DOHH2 (cell line): Measurements from ENCODE around the gene EBPL.
A peak's percentile ranks its signal among the peaks of the same experiment; 100 is the strongest.

Experiments
- H3F3A ChIP-seq: fragments of 200-600 bp; sonication (generic), shearing (Covaris generic); 2 replicates; pipeline ENCODE4 v1.6.0; 2016; ENCODE audit warnings: antibody characterized with exemption, mild to moderate bottlenecking; ENCODE audit not compliant: control insufficient read depth, insufficient read depth
- H3K27ac ChIP-seq: fragments of 200-600 bp; sonication (generic); 2 replicates; pipeline ENCODE4 v1.5.1; 2014; ENCODE audit warnings: low read depth, mild to moderate bottlenecking, low read length, moderate library complexity
- H3K27me3 ChIP-seq: fragments of 200-600 bp; sonication (generic); 2 replicates; pipeline ENCODE4 v1.6.1; 2014; ENCODE audit warnings: mild to moderate bottlenecking, low read length, mixed read lengths; ENCODE audit not compliant: control insufficient read depth
- H3K36me3 ChIP-seq: fragments of 200-600 bp; sonication (generic); 2 replicates; pipeline ENCODE4 v1.6.1; 2014; ENCODE audit warnings: mild to moderate bottlenecking, low read length, moderate library complexity, mixed read lengths; ENCODE audit not compliant: control insufficient read depth
- H3K4me1 ChIP-seq: fragments of 200-600 bp; sonication (generic); 2 replicates; pipeline ENCODE4 v1.6.1; 2014; ENCODE audit warnings: mild to moderate bottlenecking, low read length, mixed read lengths; ENCODE audit not compliant: control insufficient read depth
- H3K4me2 ChIP-seq: fragments of 200-600 bp; sonication (generic); 2 replicates; pipeline ENCODE4 v1.6.0; 2014; ENCODE audit warnings: mild to moderate bottlenecking, low read length, moderate library complexity
- H3K4me3 ChIP-seq: fragments of 200-600 bp; sonication (generic); 2 replicates; pipeline ENCODE4 v1.5.1; 2014; ENCODE audit warnings: mild to moderate bottlenecking, low read length, mixed read lengths
- H3K79me2 ChIP-seq: fragments of 200-600 bp; sonication (generic); 2 replicates; pipeline ENCODE4 v1.6.1; 2014; ENCODE audit warnings: mild to moderate bottlenecking, low read length, mixed read lengths; ENCODE audit not compliant: control insufficient read depth
- H3K9me2 ChIP-seq: fragments of 200-600 bp; sonication (generic); replicated peaks from 2 replicates; pipeline ENCODE4 v1.6.1; 2014; ENCODE audit warnings: mild to moderate bottlenecking, low read length, mixed read lengths; ENCODE audit not compliant: control insufficient read depth
- H3K9me3 ChIP-seq: fragments of 200-600 bp; sonication (generic); 2 replicates; pipeline ENCODE4 v1.6.1; 2014; ENCODE audit warnings: antibody characterized with exemption, low read length, mixed read lengths; ENCODE audit not compliant: control insufficient read depth, insufficient read depth
- H4K20me1 ChIP-seq: fragments of 200-600 bp; sonication (generic); 2 replicates; pipeline ENCODE4 v1.6.0; 2014; ENCODE audit warnings: low read depth, mild to moderate bottlenecking, antibody characterized with exemption, low read length, moderate library complexity; ENCODE audit not compliant: control insufficient read depth, insufficient read depth
- EZH2phosphoT487 ChIP-seq: fragments of 200-600 bp; sonication (generic); IDR thresholded peaks from 2 replicates; pipeline ENCODE4 v1.6.1; 2017; ENCODE audit warnings: borderline replicate concordance, mild to moderate bottlenecking, antibody characterized with exemption, low read length, moderate library complexity, mixed read lengths
- TF ChIP-seq, protein P1 (sequence below): fragments of 200-600 bp; sonication (generic); IDR thresholded peaks from one replicate; pipeline ENCODE4 v1.5.1; 2014; ENCODE audit warnings: antibody characterized with exemption, mild to moderate bottlenecking, low read depth, low read length; ENCODE audit not compliant: poor library complexity, severe bottlenecking

The EBPL gene

DNA sequence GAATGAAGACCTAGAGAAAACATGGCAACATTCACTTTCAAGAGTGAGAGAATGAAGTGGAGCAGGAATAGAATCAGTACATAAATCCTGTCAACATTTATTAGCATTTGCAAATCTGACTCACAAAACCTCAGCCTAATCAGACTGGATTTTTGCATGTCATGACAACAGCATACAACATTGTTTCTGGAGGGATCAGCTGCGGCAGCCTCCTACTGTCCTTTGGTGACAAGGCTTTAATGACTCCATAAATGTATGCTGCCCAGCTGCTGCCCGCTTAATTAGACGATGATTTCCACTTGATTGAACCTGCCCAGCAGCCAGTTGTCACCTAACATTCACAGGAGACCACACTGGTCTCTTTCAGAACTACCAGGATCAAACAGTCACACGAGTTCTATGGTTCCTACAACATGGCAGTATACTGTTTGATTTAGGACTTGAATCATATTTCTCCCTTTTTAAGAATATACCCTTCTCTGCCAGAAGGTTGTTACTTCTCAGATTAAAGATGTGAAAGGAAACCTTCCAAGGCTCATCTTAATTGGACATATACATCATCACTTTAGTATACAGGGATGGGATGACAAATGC lies 9.3 kb downstream of the EBPL start:
- H4K20me1 ChIP-seq = peaks cover 3% of the 10 kb centered on the region; the same call in 1 of the 2 replicates
- H3K27me3 ChIP-seq = no peaks in the 10 kb centered on the region
- peaks cover 21% of the 10 kb centered on the region for H3K36me3 ChIP-seq
- no peak for TF ChIP-seq EZH2phosphoT487
- TF ChIP-seq, protein P1, sequence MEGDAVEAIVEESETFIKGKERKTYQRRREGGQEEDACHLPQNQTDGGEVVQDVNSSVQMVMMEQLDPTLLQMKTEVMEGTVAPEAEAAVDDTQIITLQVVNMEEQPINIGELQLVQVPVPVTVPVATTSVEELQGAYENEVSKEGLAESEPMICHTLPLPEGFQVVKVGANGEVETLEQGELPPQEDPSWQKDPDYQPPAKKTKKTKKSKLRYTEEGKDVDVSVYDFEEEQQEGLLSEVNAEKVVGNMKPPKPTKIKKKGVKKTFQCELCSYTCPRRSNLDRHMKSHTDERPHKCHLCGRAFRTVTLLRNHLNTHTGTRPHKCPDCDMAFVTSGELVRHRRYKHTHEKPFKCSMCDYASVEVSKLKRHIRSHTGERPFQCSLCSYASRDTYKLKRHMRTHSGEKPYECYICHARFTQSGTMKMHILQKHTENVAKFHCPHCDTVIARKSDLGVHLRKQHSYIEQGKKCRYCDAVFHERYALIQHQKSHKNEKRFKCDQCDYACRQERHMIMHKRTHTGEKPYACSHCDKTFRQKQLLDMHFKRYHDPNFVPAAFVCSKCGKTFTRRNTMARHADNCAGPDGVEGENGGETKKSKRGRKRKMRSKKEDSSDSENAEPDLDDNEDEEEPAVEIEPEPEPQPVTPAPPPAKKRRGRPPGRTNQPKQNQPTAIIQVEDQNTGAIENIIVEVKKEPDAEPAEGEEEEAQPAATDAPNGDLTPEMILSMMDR = no peak
- H3K79me2 ChIP-seq = peaks cover 75% of the 10 kb centered on the region
- H3K9me3 ChIP-seq = no peaks in the 10 kb centered on the region
- no peaks in the 10 kb centered on the region for H3F3A ChIP-seq
- peaks cover 21% of the 10 kb centered on the region for H3K4me1 ChIP-seq
- no peaks in the 10 kb centered on the region for H3K9me2 ChIP-seq
- no peak overlapping the region for H3K4me3 ChIP-seq
- no peak overlapping the region for H3K27ac ChIP-seq
- no peak overlapping the region for H3K4me2 ChIP-seq

DNA sequence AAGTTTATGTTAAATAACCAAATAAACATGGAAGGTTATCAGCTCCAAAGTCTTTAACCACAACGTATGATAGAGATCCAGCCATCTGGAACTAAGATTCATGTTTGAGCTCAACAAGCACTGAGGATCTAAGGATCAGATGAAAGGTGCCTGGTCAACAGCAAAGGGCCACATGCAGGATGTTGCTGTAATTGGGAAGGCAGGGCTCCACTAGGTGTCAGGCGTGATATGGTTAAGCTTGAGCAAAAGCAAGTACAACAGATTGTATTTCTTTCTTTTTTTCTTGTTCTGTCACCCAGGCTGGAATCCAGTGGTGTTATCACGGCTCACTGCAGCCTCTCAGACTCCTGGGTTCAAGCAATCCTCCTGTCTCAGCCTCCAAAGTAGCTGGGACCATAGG lies 12.0 kb downstream of the EBPL start:
- Histone ChIP-seq H3K9me3 (no peaks in the 10 kb centered on the region), H3K79me2 (peaks cover 77% of the 10 kb centered on the region)
- TF ChIP-seq EZH2phosphoT487 = no peak
- TF ChIP-seq, protein P1 = peak; percentile 47

DNA sequence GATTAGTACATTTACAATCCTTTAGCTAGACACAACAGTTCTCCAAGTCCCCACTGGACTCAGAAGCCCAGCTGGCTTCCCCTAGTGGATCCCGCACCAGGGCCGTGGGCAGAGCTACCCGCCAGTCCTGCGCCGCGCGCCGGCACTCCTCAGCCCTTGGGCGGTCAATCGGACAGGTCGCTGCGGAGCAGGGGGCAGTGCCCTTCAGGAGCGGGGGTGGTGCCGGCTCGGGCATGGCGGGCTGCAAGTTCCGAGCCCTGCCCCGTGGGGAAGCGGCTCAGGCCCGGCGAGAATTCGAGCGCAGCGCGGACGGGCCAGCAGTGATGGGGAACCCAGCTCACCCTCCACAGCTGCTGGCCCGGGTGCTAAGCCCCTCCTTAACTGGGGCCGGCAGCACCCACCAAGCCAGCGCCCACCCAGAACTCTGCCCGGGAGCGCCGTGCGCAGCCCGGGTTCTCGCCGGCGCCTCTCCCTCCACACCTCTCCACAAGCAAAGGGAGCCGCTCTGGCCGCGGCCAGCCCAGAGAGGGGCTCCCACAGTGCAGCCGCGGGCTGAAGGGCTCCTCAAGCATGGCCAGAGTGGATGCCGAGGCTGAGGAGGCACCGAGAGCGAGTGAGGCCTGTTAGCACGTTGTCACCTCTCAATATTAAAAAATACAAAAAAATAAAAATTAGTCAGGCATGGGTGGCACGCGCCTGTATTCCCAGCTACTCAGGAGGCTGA lies 12.9 kb downstream of the EBPL start:
- Histone ChIP-seq H3K79me2 (peaks cover 69% of the 10 kb centered on the region), H3K27ac (no peak overlapping the region), H3F3A (no peaks in the 10 kb centered on the region), H3K9me2 (no peaks in the 10 kb centered on the region), H3K9me3 (no peaks in the 10 kb centered on the region), H4K20me1 (peaks cover 3% of the 10 kb centered on the region; the same call in 1 of the 2 replicates), H3K4me1 (peaks cover 24% of the 10 kb centered on the region), H3K4me3 (no peak overlapping the region), H3K27me3 (no peaks in the 10 kb centered on the region), H3K36me3 (peaks cover 18% of the 10 kb centered on the region), H3K4me2 (no peak overlapping the region)
- TF ChIP-seq, protein P1 = no peak
- no peak for TF ChIP-seq EZH2phosphoT487

More for the DNA sequence above, 12.0 kb downstream of the EBPL start:
- H3K27ac ChIP-seq = no peak overlapping the region
- H3K4me3 ChIP-seq = no peak overlapping the region
- H4K20me1 ChIP-seq = peaks cover 3% of the 10 kb centered on the region; the same call in 1 of the 2 replicates
- peaks cover 18% of the 10 kb centered on the region for H3K36me3 ChIP-seq
- H3K9me2 ChIP-seq = no peaks in the 10 kb centered on the region
- H3K4me1 ChIP-seq = peaks cover 24% of the 10 kb centered on the region
- H3K27me3 ChIP-seq = no peaks in the 10 kb centered on the region
- no peaks in the 10 kb centered on the region for H3F3A ChIP-seq
- H3K4me2 ChIP-seq = no peak overlapping the region
